ENCODE measurements around the gene CD109. TPM values are rescaled to one million over a fixed set of nuclear protein-coding genes. Genes with fewer than 3 reads are reported as not detected.

Gene CD109
- total RNA-seq, 3 donors from 2014 or later: 1.7 to 9.1 (median 4.4) TPM

DNA sequence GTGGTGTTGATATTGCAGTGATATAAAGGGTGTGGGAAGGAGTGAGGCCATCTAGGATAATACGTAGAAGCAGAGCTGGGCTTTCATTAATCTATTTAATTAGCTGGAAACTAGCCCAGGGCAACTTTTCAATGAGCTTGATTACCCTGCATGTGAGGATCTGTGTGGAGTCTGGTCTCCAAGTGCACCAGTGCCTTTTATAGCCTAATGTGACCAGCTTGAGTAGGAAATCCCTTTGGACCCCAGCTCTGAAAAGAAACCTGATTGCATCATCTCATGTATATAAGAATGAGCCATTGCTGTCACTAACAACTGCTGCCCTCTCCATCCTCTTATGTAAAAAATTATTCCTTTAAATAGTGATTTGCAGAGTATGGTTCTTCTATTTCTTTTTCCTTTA, 72.6 kb downstream of the CD109 start:
- H3K4me3 ChIP-seq: no peak overlapping the region
- no peaks in the 10 kb centered on the region for H3K36me3 ChIP-seq (ENCODE audit: low read depth)
- no peak for TF ChIP-seq CTCF (IDR thresholded peaks at IDR 0.05)
- DNase-seq (no peak), ATAC-seq (no peak)
- H3K9me3 ChIP-seq: no peaks in the 10 kb centered on the region
- H3K4me1 ChIP-seq (ENCODE audit: low read depth): no peaks in the 10 kb centered on the region
- intact Hi-C loops (cut with DNase I, micrococcal nuclease): no loop called here

- no peak for DNase-seq
- ATAC-seq: no peak
- TF ChIP-seq CTCF (IDR thresholded peaks at IDR 0.05): no peak
- H3K4me1 ChIP-seq (ENCODE audit: low read depth): no peaks in the 10 kb centered on the region
- no peaks in the 10 kb centered on the region for H3K9me3 ChIP-seq
- no peak overlapping the region for H3K4me3 ChIP-seq
- intact Hi-C loops (cut with DNase I, micrococcal nuclease): no loop called here
- no peaks in the 10 kb centered on the region for H3K36me3 ChIP-seq (ENCODE audit: low read depth)
Observed at GRCh38 chr6:73769976-73770375, 74.0 kb downstream of the CD109 start.

DNA sequence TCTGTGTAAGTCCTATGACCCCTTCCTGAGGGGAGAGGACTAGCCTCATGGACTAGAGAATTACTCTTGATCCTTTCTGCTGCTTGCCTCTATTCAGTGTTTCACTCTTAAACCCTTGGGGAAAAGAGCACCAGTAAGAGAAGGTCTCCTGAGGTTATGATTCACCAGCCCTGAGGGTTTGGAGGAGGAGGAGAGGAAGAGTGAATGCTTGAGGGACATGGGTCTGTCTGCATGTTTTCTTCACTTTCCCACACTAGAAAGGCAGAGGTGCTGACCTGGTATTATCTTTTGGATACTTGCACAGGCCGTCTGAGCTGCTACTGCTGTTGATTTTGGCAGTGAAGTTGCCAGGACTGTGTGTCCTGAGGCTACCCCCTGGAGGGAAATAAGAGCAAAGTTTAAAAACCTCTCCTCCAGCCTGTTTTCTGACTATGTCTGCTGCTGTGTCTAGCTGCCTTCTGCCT, 78.3 kb downstream of the CD109 start:
- Histone ChIP-seq H3K9me3 (no peaks in the 10 kb centered on the region), H3K4me3 (no peak overlapping the region), H3K4me1 (ENCODE audit: low read depth) (no peaks in the 10 kb centered on the region), H3K36me3 (ENCODE audit: low read depth) (no peaks in the 10 kb centered on the region)
- ATAC-seq (no peak), DNase-seq (peak in 1 of 3 donors; percentile 10)
- TF ChIP-seq CTCF (IDR thresholded peaks at IDR 0.05): no peak
- intact Hi-C loops (cut with DNase I, micrococcal nuclease): no loop called here

DNA sequence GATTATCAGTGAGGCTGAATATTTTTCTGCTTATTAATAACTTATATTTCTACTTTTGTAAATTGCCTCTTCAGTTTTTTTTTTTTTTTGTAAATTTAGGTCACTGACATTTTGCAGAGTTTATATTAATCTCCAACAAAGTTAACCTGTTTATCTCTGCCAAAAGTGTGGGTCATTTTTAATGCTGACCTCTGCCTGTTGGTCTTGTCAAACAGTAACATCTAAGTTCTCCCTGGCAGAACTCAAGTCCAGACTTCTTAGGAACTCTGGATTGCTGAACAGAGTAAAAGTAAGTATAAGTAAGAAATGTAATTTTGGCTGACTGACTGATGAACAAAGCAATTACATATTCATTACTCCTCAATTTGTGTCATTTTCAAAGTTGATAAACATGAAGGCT, 83.9 kb downstream of the CD109 start:
- intact Hi-C loops (cut with DNase I, micrococcal nuclease): no loop called here

GRCh38 chr6:73782911-73783310, 86.9 kb downstream of the CD109 start:
- ATAC-seq (no peak), DNase-seq (no peak)
- no peak for TF ChIP-seq CTCF (IDR thresholded peaks at IDR 0.05)
- intact Hi-C loops (cut with DNase I, micrococcal nuclease): no loop called here
- Histone ChIP-seq H3K4me1 (ENCODE audit: low read depth) (no peaks in the 10 kb centered on the region), H3K4me3 (no peak overlapping the region), H3K36me3 (ENCODE audit: low read depth) (no peaks in the 10 kb centered on the region), H3K9me3 (no peaks in the 10 kb centered on the region)

More for the DNA sequence above, 83.9 kb downstream of the CD109 start:
- no peak for ATAC-seq
- no peak overlapping the region for H3K4me3 ChIP-seq
- no peaks in the 10 kb centered on the region for H3K9me3 ChIP-seq
- H3K4me1 ChIP-seq (ENCODE audit: low read depth): no peaks in the 10 kb centered on the region
- no peaks in the 10 kb centered on the region for H3K36me3 ChIP-seq (ENCODE audit: low read depth)
- no peak for TF ChIP-seq CTCF (IDR thresholded peaks at IDR 0.05)
- no peak for DNase-seq

All from mucosa of descending colon (tissue), 3 donors.